Loucy (cell line): Measurements from ENCODE around the gene UNC5C.

Source experiments
- EZH2phosphoT487 ChIP-seq: fragments of 200-600 bp; IDR thresholded peaks from 2 replicates; pipeline ENCODE4 v1.6.1; 2018; ENCODE audit warnings: antibody characterized with exemption, mild to moderate bottlenecking, moderate library complexity, borderline replicate concordance
- TF ChIP-seq, protein P1 (sequence below): fragments of 200-600 bp; sonication (generic); conservative IDR thresholded peaks from 2 replicates; pipeline ENCODE4 v1.5.1; 2014; ENCODE audit warnings: mild to moderate bottlenecking, antibody characterized with exemption, low read length

DNA sequence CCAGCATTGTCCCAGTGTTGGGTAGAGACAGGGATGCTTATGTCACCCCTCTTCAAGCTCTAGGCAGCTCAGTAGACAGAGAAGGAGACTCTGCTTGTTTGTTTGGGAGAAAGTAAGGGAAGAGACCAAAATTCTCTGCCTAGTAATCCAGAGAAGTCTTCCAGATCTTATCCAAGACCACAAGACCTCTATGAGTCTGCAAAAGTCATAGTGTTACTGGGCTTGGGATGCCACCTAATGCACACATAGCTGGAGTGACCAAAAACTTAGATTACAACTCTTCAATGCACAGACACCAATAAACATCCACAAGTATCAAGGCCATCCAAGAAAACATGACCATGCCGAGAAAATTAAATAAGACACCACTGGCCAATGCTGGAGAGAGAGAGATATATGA is 205.5 kb downstream of the UNC5C start:
- TF ChIP-seq, protein P1, sequence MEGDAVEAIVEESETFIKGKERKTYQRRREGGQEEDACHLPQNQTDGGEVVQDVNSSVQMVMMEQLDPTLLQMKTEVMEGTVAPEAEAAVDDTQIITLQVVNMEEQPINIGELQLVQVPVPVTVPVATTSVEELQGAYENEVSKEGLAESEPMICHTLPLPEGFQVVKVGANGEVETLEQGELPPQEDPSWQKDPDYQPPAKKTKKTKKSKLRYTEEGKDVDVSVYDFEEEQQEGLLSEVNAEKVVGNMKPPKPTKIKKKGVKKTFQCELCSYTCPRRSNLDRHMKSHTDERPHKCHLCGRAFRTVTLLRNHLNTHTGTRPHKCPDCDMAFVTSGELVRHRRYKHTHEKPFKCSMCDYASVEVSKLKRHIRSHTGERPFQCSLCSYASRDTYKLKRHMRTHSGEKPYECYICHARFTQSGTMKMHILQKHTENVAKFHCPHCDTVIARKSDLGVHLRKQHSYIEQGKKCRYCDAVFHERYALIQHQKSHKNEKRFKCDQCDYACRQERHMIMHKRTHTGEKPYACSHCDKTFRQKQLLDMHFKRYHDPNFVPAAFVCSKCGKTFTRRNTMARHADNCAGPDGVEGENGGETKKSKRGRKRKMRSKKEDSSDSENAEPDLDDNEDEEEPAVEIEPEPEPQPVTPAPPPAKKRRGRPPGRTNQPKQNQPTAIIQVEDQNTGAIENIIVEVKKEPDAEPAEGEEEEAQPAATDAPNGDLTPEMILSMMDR = no peak
- no peak for TF ChIP-seq EZH2phosphoT487
